SK-N-SH (cell line): ENCODE data around the gene PRSS3. TPM values are rescaled to one million over a fixed set of nuclear protein-coding genes. Genes with fewer than 3 reads are reported as not detected.
A peak's percentile ranks its signal among the peaks of the same experiment; 100 is the strongest.

Experiments
- CTCF ChIA-PET: fragments of 300-600, 350-600 bp; formaldehyde crosslinking; extraction: SDS; loops from one replicate; lab custom pipeline; 2021; lab: Yijun Ruan, JAX
- POLR2A ChIA-PET: fragments of 350-600 bp; sonication (Branson Sonifier 250); formaldehyde crosslinking; extraction: SDS; loops from one replicate; lab custom pipeline; 2020; ENCODE audit warnings: antibody characterized with exemption, inconsistent platforms; lab: Yijun Ruan, JAX
- DNase-seq: peaks from one replicate; pipeline ENCODE4 v3.0.0; 2012
- H2AFZ ChIP-seq: fragments of 200-600 bp; sonication (generic); 2 replicates; pipeline ENCODE4 v1.8.1; 2016; ENCODE audit warnings: antibody characterized with exemption, mild to moderate bottlenecking, low read depth
- H3F3A ChIP-seq: fragments of 200-600 bp; sonication (generic); replicated peaks from 2 replicates; pipeline ENCODE3; 2016; ENCODE audit warnings: antibody characterized with exemption, mild to moderate bottlenecking; ENCODE audit not compliant: insufficient read depth
- H3K27ac ChIP-seq, 2 experiments: fragments of 200-500 bp in 1 of 2; fragments of 200-600 bp in 1 of 2; sonication (Bioruptor generic) in 1 of 2; sonication (generic), shearing (Covaris generic) in 1 of 2; 2 replicates each; pipeline versions ENCODE4 v1.5.1 to v1.6.1; 2014 to 2016; ENCODE audit warnings: low read depth in 2 of 2, inconsistent platforms in 1 of 2, low read length in 1 of 2, mild to moderate bottlenecking in 1 of 2, mixed read lengths in 1 of 2
- H3K27me3 ChIP-seq: fragments of 200-600 bp; sonication (generic), shearing (Covaris generic); 2 replicates; pipeline ENCODE4 v1.6.1; 2016; ENCODE audit warnings: mixed run types; ENCODE audit not compliant: insufficient read depth
- H3K36me3 ChIP-seq, 2 experiments: fragments of 200-500 bp in 1 of 2; fragments of 200-600 bp in 1 of 2; sonication (Bioruptor generic) in 1 of 2; sonication (generic) in 1 of 2; replicated peaks in 1 of 2; 2 replicates each; pipeline versions ENCODE3 to v1.5.1; 2014 to 2016; ENCODE audit warnings: low read length in 1 of 2, mild to moderate bottlenecking in 1 of 2; ENCODE audit not compliant: insufficient read depth in 2 of 2, control insufficient read depth in 1 of 2
- H3K4me1 ChIP-seq, 2 experiments: fragments of 200-500 bp in 1 of 2; fragments of 200-600 bp in 1 of 2; sonication (Bioruptor generic) in 1 of 2; sonication (generic), shearing (Covaris generic) in 1 of 2; 2 replicates each; pipeline versions ENCODE4 v1.5.1 to v1.6.1; 2014 to 2016; ENCODE audit warnings: low read depth in 1 of 2, low read length in 1 of 2, mixed run types in 1 of 2; ENCODE audit not compliant: insufficient read depth in 2 of 2, control insufficient read depth in 1 of 2
- H3K4me2 ChIP-seq: fragments of 200-600 bp; sonication (generic), shearing (Covaris generic); 2 replicates; pipeline ENCODE4 v1.6.1; 2017; ENCODE audit warnings: mixed run types
- H3K4me3 ChIP-seq, 2 experiments: fragments of 200-500 bp in 1 of 2; fragments of 200-600 bp in 1 of 2; sonication (Bioruptor generic) in 1 of 2; sonication (generic), shearing (Covaris generic) in 1 of 2; 2 replicates each; pipeline versions ENCODE4 v1.5.1 to v1.8.1; 2014 to 2016; ENCODE audit warnings: low read depth in 2 of 2, inconsistent platforms in 1 of 2, low read length in 1 of 2, mild to moderate bottlenecking in 1 of 2, mixed read lengths in 1 of 2, moderate library complexity in 1 of 2
- H3K79me2 ChIP-seq: fragments of 200-600 bp; sonication (generic); 2 replicates; pipeline ENCODE4 v1.8.1; 2017; ENCODE audit warnings: mild to moderate bottlenecking; ENCODE audit not compliant: insufficient read depth
- H3K9ac ChIP-seq: fragments of 200-600 bp; sonication (generic); 2 replicates; pipeline ENCODE4 v1.6.1; 2017; ENCODE audit warnings: mixed run types
- H3K9me2 ChIP-seq: fragments of 200-600 bp; sonication (generic); 2 replicates; pipeline ENCODE4 v1.6.1; 2017; ENCODE audit warnings: mixed run types
- H3K9me3 ChIP-seq: fragments of 200-600 bp; sonication (generic); 2 replicates; pipeline ENCODE4 v1.6.1; 2017; ENCODE audit warnings: mixed run types, mild to moderate bottlenecking, moderate library complexity
- H4K20me1 ChIP-seq: fragments of 200-600 bp; sonication (generic); 2 replicates; pipeline ENCODE4 v1.6.1; 2017; ENCODE audit warnings: mild to moderate bottlenecking, mixed run types; ENCODE audit not compliant: insufficient read depth
- CTCF ChIP-seq: fragments of 200-600 bp; sonication (generic); IDR thresholded peaks from 2 replicates; pipeline ENCODE4 v1.6.1; 2017; ENCODE audit warnings: antibody characterized with exemption, mild to moderate bottlenecking, moderate library complexity
- ELF1 ChIP-seq: IDR thresholded peaks from 2 replicates; pipeline ENCODE4 v1.4.0; 2012
- EP300 ChIP-seq, 2 experiments: IDR thresholded peaks; 2 replicates each; pipeline versions ENCODE4 v1.4.0 to v1.6.1; 2012; ENCODE audit warnings: borderline replicate concordance in 1 of 2, low read depth in 1 of 2, low read length in 1 of 2
- EZH2phosphoT487 ChIP-seq: fragments of 200-600 bp; sonication (generic); IDR thresholded peaks from 2 replicates; pipeline ENCODE4 v1.6.1; 2017; ENCODE audit warnings: low read depth, mixed run types, mild to moderate bottlenecking, antibody characterized with exemption, moderate library complexity, borderline replicate concordance
- FOSL2 ChIP-seq: IDR thresholded peaks from 2 replicates; pipeline ENCODE4 v1.4.0; 2012; ENCODE audit warnings: low read depth, mild to moderate bottlenecking, moderate library complexity, borderline replicate concordance
- FOXJ3 ChIP-seq: sonication (generic); formaldehyde crosslinking; IDR thresholded peaks from 2 replicates; pipeline ENCODE4 v1.5.1; 2020; ENCODE audit warnings: mild to moderate bottlenecking, missing genetic modification reagents
- FOXM1 ChIP-seq: IDR thresholded peaks from 2 replicates; pipeline ENCODE4 v1.4.0; 2012; ENCODE audit warnings: low read depth, mild to moderate bottlenecking
- GABPA ChIP-seq: IDR thresholded peaks from 2 replicates; pipeline ENCODE4 v1.4.0; 2012; ENCODE audit warnings: low read depth, mild to moderate bottlenecking
- IRF3 ChIP-seq: fragments of 150-350 bp; IDR thresholded peaks from 2 replicates; pipeline ENCODE4 v1.6.1; 2016; ENCODE audit warnings: mild to moderate bottlenecking, low read depth, low read length
- JUND ChIP-seq: IDR thresholded peaks from 2 replicates; pipeline ENCODE4 v1.4.0; 2012
- NRF1 ChIP-seq: IDR thresholded peaks from 2 replicates; pipeline ENCODE4 v1.6.1; 2012; ENCODE audit warnings: low read depth, mild to moderate bottlenecking, low read length
- POLR2AphosphoS5 ChIP-seq: IDR thresholded peaks from 2 replicates; pipeline ENCODE4 v1.6.1; 2012; ENCODE audit warnings: low read depth, low read length
- RAD21 ChIP-seq: IDR thresholded peaks from 2 replicates; pipeline ENCODE4 v1.6.1; 2012; ENCODE audit warnings: mild to moderate bottlenecking, low read length
- REST ChIP-seq: IDR thresholded peaks from 2 replicates; pipeline ENCODE4 v1.6.1; 2012; ENCODE audit warnings: mild to moderate bottlenecking, low read depth, low read length, moderate library complexity
- SIN3A ChIP-seq: IDR thresholded peaks from 2 replicates; pipeline ENCODE4 v1.6.1; 2012; ENCODE audit warnings: low read depth, mild to moderate bottlenecking, low read length, moderate library complexity, borderline replicate concordance
- SMC3 ChIP-seq: IDR thresholded peaks from 2 replicates; pipeline ENCODE4 v1.6.1; 2012; ENCODE audit warnings: low read depth, low read length, improper control_type of control experiment
- TCF12 ChIP-seq: IDR thresholded peaks from 2 replicates; pipeline ENCODE4 v1.4.0; 2012
- YY1 ChIP-seq: IDR thresholded peaks from 2 replicates; pipeline ENCODE4 v1.4.0; 2012; ENCODE audit warnings: low read depth, mild to moderate bottlenecking
- ZBTB33 ChIP-seq: IDR thresholded peaks from 2 replicates; pipeline ENCODE4 v1.4.0; 2012; ENCODE audit warnings: low read depth, borderline replicate concordance
- WGBS: methylation state at CpG from one replicate; pipeline ENCODE4 v1.1.6; 2017; ENCODE audit warnings: low lambda C conversion rate; 5-methylcytosine and 5-hydroxymethylcytosine counted together
- polyA plus RNA-seq, 3 experiments: library from polyadenylated mRNA; depleted of rRNA; stranded (reverse); fragments of >200 nt; gene quantifications; 2 replicates each; pipeline ENCODE4 v1.2.3, GENCODE V29; 2012

PRSS3 gene
- polyA plus RNA-seq, 1 of the 3 experiments (the other 2 are of a cell fraction): 4.7 TPM

- 17% methylated on average over 6 of the region's 6 CpGs for WGBS
- Histone ChIP-seq H4K20me1 (no peaks in the 10 kb centered on the region), H3K9me3 (peaks cover 4% of the 10 kb centered on the region; the same call in 1 of the 2 replicates), H3K36me3 (no peaks in the 10 kb centered on the region), H3K4me3 (no peak overlapping the region), H3K4me1 (peaks cover 3 to 7% of the 10 kb centered on the region in 2 experiments; a peak in 3 of 4 replicates), H3K9ac (no peak overlapping the region), H3K27me3 (no peaks in the 10 kb centered on the region), H3K9me2 (no peaks in the 10 kb centered on the region), H3K79me2 (no peaks in the 10 kb centered on the region), H3K4me2 (no peak overlapping the region), H3F3A (peaks cover 16% of the 10 kb centered on the region), H2AFZ (no peak overlapping the region), H3K27ac (no peak overlapping the region)
- TF ChIP-seq GABPA (no peak), SMC3 (peak; percentile 68), YY1 (peak; percentile 64; the same call in 1 of the 2 replicates), IRF3 (no peak), JUND (no peak), POLR2AphosphoS5 (no peak), FOXM1 (no peak), CTCF (peak; percentile 78), ELF1 (no peak), TCF12 (no peak), EZH2phosphoT487 (no peak), REST (no peak), NRF1 (no peak), SIN3A (no peak), RAD21 (peak; percentile 77), EP300 (IDR thresholded peaks at IDR 0.05; ENCODE audit: borderline replicate concordance in 1 of 2, low read depth in 1 of 2, low read length in 1 of 2) (no peak), FOXJ3 (CRISPR knock-in tag) (no peak), ZBTB33 (no peak), FOSL2 (no peak)
- peak; percentile 70 for DNase-seq
- POLR2A ChIA-PET: interaction anchor here (1.6 kb wide), 1 partner anchor 41 kb away, joined by 3 read pairs; no protein-coding TSS in a partner anchor
- CTCF ChIA-PET: interaction anchor here (0.6 to 5.0 kb wide), 29 partner anchors 8 to 404 kb away, joined by 3 to 54 read pairs (median 4); partner anchors contain the start of genes PRSS3 and UBE2R2
These were observed 16.5 kb upstream of the PRSS3 start for GRCh38 chr9:33778700-33779351.
